K562 (cell line): ENCODE results near the gene AKAP6. TPM values are rescaled to one million over a fixed set of nuclear protein-coding genes. Genes with fewer than 3 reads are reported as not detected.

ENCODE experiments used
- DMBX1 ChIP-seq: fragments of 250-450 bp; sonication (Bioruptor Pico); IDR thresholded peaks from 2 replicates; pipeline ENCODE4 v1.8.0; 2022; ENCODE audit warnings: inconsistent platforms, mild to moderate bottlenecking, moderate library complexity, borderline replicate concordance
- GATAD2B ChIP-seq: fragments of 450-650 bp; IDR thresholded peaks from 2 replicates; pipeline ENCODE4 v1.6.1; 2017; ENCODE audit warnings: mild to moderate bottlenecking, borderline replicate concordance
- RBM25 ChIP-seq: fragments of 200-400 bp; formaldehyde crosslinking; IDR thresholded peaks from 2 replicates; pipeline ENCODE4 v1.6.1; 2018; ENCODE audit warnings: low read length, low read depth, moderate library complexity; ENCODE audit not compliant: severe bottlenecking
- RNF219 ChIP-seq: fragments of 250-450 bp; sonication (Bioruptor Pico); IDR thresholded peaks from 2 replicates; pipeline ENCODE4 v1.5.0; 2022; ENCODE audit warnings: mild to moderate bottlenecking
- TBL1XR1 ChIP-seq, 2 experiments: IDR thresholded peaks; 2 replicates each; pipeline ENCODE4 v1.6.1; 2012; ENCODE audit warnings: improper control_type of control experiment in 2 of 2, low read length in 2 of 2, mild to moderate bottlenecking in 1 of 2
- polyA plus RNA-seq, 8 experiments: library from polyadenylated mRNA; depleted of rRNA in 4 of 8; stranded (reverse) in 5 of 8; unstranded in 3 of 8; fragments of >200 nt; fragmentation: Nextera tagmentation in 2 of 8; fragmentation: Illumina TruSeq in 1 of 8; extraction: Ambion mirVana in 2 of 8; extraction: Trizol in 1 of 8; gene quantifications; 2 replicates each; pipeline versions ENCODE4 v1.2.1 to v1.2.3, GENCODE V29; 2011 to 2014; ENCODE audit warnings: inconsistent platforms in 1 of 8, missing spikeins in 1 of 8
- total RNA-seq, 7 experiments: library from RNA; depleted of rRNA in 6 of 7; stranded (reverse); fragments of >200 nt in 6 of 7; fragmentation: Illumina TruSeq in 2 of 7; extraction: Trizol in 2 of 7; gene quantifications; 2 replicates each; pipeline versions ENCODE4 v1.2.1 to v1.2.3, GENCODE V29; 2011 to 2021; ENCODE audit warnings: low replicate concordance in 1 of 7
- TF ChIP-seq, protein P1 (sequence below): fragments of 450-650 bp; IDR thresholded peaks from 2 replicates; pipeline ENCODE4 v1.6.1; 2017; ENCODE audit warnings: mild to moderate bottlenecking, moderate library complexity
- TF ChIP-seq, protein P2 (sequence below), 3 experiments: IDR thresholded peaks in 2 of 3; conservative IDR thresholded peaks in 1 of 3; 2 replicates each; pipeline ENCODE4 v1.5.1; 2011 to 2012; ENCODE audit warnings: low read length in 3 of 3, mild to moderate bottlenecking in 3 of 3, control low read depth in 2 of 3, improper control_type of control experiment in 1 of 3, inconsistent platforms in 1 of 3, low read depth in 1 of 3, mixed read lengths in 1 of 3, moderate library complexity in 1 of 3; ENCODE audit not compliant: insufficient read depth in 2 of 3

AKAP6 gene
- total and polyA plus RNA-seq, 9 of the 15 experiments (the other 6 are each of a cell fraction or from before 2014, with no cell fraction given): 0.03 to 1.7 (median 0.48) TPM

DNA sequence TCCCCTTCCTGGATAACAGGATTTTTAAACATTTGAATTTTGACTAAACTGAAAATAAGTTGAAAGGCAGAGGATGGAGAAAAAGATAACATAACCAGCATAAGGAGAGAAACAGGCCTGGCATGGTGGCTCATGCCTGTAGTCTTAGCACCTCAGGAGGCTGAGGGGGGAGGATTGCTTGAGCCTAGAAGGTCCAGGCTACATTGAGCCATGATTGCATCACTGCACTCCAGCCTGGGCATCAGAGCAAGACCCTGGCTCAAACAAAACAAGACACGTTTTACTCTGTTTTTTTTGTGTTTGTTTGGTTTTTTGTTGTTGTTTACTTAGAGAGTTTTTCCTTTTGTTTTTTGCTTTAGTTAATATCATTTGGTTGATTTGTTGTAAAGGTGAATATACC lies 8.7 kb downstream of the AKAP6 start (continued):
- TF ChIP-seq, protein P1, sequence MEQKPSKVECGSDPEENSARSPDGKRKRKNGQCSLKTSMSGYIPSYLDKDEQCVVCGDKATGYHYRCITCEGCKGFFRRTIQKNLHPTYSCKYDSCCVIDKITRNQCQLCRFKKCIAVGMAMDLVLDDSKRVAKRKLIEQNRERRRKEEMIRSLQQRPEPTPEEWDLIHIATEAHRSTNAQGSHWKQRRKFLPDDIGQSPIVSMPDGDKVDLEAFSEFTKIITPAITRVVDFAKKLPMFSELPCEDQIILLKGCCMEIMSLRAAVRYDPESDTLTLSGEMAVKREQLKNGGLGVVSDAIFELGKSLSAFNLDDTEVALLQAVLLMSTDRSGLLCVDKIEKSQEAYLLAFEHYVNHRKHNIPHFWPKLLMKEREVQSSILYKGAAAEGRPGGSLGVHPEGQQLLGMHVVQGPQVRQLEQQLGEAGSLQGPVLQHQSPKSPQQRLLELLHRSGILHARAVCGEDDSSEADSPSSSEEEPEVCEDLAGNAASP: no peak
- TF ChIP-seq RBM25 (peak; percentile 15), TBL1XR1 (IDR thresholded peaks at IDR 0.05; ENCODE audit: low read length in 2 of 2) (no peak), GATAD2B (no peak), DMBX1 (CRISPR knock-in tag) (peak; percentile 25; the same call in 1 of the 2 replicates), RNF219 (CRISPR knock-in tag) (no peak)
- TF ChIP-seq, protein P2, sequence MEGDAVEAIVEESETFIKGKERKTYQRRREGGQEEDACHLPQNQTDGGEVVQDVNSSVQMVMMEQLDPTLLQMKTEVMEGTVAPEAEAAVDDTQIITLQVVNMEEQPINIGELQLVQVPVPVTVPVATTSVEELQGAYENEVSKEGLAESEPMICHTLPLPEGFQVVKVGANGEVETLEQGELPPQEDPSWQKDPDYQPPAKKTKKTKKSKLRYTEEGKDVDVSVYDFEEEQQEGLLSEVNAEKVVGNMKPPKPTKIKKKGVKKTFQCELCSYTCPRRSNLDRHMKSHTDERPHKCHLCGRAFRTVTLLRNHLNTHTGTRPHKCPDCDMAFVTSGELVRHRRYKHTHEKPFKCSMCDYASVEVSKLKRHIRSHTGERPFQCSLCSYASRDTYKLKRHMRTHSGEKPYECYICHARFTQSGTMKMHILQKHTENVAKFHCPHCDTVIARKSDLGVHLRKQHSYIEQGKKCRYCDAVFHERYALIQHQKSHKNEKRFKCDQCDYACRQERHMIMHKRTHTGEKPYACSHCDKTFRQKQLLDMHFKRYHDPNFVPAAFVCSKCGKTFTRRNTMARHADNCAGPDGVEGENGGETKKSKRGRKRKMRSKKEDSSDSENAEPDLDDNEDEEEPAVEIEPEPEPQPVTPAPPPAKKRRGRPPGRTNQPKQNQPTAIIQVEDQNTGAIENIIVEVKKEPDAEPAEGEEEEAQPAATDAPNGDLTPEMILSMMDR (IDR thresholded peaks at IDR 0.05 in 2 of 3, conservative IDR thresholded peaks at IDR 0.05 in 1 of 3; ENCODE audit: insufficient read depth in 2 of 3, low read depth in 1 of 3, low read length in 3 of 3): no peak
